HG03175 (cell line): Measurements from ENCODE around the gene DCTN2.
"Not testable (repeated sequence)": the region's sequence is repeated elsewhere in the genome, so short reads cannot be mapped to it uniquely, and the experiment has no call there.

Experiments
- ATAC-seq: cut with Tn5 transposase; IDR thresholded peaks from one replicate; pipeline ENCODE4 v1.9.1; 2021; ENCODE audit warnings: mild to moderate bottlenecking, moderate library complexity; ENCODE audit not compliant: unreplicated experiment

The DCTN2 gene

DNA sequence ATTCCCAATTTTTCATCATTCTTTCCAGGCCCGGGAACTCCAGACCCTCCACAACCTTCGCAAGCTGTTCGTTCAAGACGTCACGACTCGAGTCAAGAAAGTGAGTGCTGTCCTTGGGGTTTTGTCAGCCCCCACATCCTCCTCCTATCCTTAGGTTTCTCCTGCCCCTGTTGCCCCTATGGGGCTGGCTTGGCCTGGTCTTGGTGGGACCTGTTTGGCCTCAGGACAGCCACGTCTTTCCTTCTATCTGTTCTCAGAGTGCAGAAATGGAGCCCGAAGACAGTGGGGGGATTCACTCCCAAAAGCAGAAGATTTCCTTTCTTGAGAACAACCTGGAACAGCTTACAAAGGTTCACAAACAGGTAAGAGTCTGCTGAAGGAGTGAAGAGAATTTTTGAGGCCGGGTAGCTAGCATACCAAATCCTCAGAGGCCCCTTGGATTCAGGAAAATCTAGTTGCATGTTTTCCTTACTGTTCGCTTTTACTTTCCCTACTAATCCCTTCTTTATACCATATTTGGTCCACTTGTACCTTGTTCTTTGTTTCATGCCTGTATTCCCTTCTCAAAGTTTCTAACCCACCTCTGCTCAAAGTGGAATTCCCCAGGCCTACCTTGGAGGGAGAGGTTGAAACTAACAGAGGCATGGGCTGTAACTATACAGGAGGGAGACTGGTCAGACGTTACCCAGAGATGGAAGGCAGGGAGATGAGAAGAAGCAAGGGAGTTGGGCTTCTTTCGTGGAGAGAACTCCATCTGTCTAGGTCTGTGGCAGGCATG lies 31.2 kb upstream of the DCTN2 start:
- ATAC-seq = no peak

DNA sequence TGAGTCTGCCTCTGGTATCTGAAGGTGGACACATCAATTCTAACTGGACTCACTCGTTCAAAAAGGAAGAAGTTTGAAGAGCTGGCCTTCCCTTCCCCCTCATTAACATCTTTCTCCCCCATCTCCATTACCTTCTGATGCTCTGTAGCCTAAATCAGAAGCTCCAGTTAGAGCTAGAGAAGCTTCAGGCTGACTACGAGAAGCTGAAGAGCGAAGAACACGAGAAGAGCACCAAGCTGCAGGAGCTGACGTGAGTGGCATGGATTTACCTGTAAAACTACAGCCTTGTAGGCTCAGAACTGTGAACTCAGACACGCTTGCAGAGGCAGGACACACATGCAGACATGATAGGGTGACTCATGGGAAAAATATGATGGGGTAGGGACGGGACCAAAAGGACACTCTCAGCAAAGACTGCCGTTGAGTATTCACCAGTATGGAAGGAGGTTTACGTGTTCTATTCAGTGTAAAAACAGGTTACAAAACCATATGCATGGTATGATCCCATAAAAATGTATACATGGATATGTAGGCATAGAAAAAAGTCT lies 29.7 kb upstream of the DCTN2 start:
- ATAC-seq = no peak

DNA sequence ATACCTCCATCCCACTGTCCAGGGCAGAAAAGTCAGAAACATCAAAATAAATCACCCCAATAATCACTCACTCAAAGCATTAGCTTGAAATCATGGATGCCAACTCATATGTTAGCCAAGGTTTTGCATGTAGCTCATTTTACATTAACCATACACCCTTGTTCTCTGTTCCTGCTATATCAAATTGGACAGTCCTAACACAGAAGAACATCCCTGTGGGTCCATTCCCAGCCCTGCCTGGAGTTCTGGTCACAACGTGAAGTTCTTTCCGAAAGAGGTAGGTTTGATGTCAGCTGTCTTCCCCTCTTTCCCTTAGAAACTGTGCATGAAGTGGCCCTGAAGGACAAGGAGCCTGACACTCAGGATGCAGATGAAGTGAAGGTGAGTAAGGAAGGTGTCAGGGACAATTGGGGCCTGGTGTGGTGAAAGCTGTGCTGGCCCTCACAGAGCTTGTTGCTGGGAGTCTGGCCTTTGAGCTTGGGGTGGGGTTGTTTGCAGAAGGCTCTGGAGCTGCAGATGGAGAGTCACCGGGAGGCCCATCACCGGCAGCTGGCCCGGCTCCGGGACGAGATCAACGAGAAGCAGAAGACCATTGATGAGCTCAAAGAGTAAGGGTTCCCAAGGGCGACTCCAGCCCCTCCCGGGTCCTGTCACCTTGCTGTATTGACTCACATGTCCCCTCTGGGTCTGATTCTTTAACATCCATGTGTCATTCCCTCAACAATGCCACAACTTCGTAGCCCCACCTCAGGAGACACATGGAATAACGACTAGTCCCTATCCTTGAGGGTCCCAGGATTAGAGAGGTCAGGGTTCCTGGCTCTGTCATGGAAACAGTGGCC lies 29.0 kb upstream of the DCTN2 start:
- no peak for ATAC-seq

DNA sequence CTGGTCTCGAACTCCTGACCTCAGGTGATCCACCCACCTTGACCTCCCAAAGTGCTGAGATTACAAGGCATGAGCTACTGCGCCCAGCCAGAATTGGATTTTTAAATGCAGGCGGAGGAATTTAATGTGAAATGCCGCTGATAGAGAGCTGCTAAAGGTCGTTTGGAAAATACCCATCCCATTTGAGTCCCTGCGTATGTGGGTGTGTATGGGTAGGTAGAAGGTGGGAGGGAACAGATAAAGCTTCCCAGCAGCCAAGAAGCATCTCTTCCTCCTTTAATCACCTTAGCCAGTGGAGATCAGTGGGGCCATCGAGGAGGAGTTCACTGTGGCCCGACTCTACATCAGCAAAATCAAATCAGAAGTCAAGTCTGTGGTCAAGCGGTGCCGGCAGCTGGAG lies 27.8 kb upstream of the DCTN2 start:
- no peak for ATAC-seq

DNA sequence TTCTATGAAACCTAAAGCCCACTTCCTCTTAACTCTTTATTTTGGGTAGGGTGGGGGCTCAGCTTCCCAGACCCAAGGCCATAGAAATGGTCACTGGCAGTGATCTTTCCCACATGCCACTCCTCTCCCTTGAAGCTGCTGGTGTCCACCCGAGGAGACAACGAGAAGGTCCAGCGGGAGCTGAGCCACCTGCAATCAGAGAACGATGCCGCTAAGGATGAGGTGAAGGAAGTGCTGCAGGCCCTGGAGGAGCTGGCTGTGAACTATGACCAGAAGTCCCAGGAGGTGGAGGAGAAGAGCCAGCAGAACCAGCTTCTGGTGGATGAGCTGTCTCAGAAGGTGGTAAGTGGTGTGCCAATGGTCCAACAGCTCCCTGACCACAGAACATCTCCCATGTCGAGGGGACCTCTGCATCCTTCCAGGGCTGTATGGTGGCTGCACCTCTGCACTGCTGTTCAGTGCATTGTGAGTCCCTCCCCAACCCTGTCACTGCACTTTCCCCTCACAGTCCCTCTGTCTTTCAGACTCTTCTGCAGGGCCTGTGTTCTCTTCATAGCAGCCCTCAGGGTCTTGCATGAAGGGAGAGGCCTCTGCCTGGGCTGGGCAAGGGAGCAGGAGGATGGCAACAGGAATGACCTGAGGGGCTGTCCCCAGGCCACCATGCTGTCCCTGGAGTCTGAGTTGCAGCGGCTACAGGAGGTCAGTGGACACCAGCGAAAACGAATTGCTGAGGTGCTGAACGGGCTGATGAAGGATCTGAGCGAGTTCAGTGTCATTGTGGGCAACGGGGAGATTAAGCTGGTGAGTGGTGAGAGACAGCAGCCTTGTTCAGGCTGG lies 25.2 kb upstream of the DCTN2 start:
- ATAC-seq = no peak

DNA sequence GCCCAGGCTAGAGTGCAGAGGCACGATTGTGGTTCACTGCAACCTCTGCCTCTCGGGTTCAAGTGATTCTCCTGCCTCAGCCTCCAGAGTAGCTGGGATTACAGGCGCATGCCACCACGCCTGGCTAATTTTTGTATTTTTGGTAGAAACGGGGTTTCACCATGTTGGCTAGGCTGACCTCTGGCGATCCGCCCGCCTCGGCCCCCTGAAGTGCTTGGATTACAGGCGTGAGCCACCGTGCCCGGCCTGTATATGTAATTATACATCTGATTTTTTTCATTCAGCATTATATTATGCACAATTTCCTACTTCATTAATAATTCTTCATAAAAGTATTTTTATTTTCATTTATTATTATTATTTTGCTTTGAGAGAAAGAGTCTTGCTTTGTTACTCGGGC lies 23.4 kb upstream of the DCTN2 start:
- ATAC-seq = not testable (repeated sequence)

DNA sequence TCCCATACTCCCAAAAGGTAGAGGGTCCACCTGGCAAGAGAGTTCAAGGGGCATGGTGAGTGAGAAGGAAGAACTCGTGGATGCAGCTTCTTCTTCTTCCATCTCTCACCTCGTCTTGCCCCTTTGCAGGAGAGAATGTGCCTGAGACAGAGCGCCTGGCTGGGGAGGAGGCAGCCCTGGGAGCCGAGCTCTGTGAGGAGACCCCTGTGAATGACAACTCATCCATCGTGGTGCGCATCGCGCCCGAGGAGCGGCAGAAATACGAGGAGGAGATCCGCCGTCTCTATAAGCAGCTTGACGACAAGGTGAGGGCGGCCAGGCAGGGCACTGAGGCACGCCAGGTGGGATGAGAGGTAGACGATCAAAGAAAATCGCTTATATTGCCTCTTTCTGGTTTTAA lies 22.9 kb upstream of the DCTN2 start:
- no peak for ATAC-seq

DNA sequence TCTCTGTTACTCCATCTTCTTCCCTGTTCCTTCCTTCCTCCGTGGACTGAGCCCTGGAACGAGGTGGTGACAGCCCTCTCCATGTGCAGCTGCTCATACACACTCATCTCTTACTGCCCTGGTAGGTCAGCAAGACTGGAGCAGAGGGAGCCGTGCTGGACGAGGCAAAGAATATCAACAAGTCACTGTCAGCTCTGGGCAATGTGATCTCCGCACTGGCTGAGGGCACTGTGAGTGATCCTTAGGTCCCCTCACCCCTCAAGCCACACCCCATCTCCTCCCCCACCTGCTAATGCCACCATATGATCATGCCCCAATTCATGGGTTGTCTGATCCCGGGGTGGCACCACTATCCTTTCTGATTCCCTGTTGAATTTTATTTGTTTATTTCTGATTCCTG lies 21.8 kb upstream of the DCTN2 start:
- ATAC-seq = no peak

DNA sequence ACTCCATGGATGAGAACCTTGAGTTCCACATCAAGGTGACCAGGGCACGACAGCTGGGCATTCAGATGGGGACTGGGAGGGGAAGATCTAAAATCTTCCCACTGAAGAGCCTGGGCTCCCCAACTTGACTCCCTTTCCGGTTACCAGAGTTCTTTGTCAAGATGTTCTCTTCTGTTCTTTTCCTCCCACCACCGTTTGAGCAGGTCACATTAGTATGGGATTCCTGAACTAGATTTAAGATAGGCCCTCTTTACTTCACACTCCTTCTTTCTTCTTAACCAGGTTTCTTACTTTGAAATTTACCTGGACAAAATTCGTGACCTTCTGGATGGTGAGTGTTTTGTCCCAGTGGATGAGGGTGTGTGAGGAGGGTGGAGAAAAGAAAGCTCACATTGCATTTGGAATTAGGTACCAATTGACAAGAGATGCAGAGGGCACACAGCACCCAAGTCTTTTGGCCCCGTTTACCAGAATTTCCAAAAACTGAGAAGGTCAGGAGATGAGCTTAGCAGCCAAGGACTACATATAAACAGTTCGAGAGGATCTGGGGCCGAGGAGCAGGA lies 17.3 kb upstream of the DCTN2 start:
- ATAC-seq = no peak

DNA sequence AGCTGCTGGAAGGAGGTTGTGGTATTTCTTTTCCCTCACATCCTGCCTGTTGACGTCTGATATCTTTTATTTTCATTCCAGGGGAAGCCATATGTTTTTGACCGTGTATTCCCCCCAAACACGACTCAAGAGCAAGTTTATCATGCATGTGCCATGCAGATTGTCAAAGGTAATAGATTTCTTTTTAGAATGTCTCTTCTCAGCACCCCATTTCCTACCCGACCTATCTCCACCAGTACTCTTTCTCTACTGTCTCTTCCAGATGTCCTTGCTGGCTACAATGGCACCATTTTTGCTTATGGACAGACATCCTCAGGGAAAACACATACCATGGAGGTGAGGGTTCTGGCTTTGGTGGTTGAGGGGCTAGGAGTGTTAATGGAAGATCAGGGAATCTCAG lies 16.4 kb upstream of the DCTN2 start:
- ATAC-seq = no peak

DNA sequence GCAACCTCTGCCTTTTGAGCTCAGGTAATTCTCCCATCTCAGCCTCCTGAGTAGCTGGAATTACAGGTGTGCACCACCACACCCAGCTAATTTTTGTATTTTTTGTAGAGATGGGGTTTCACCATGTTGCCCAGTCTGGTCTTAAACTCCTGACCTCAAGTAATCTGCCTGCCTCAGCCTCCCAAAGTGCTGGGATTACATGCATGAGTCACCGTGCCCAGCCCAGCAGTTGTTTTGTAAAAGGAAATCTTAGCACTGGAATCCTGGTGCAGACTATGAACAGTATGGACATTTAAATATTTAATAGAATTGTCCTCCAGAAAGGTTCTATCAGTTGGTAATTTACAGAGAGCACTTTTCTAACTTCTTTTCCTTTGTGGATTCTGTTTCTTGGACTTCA lies 14.1 kb upstream of the DCTN2 start:
- ATAC-seq = not testable (repeated sequence)

DNA sequence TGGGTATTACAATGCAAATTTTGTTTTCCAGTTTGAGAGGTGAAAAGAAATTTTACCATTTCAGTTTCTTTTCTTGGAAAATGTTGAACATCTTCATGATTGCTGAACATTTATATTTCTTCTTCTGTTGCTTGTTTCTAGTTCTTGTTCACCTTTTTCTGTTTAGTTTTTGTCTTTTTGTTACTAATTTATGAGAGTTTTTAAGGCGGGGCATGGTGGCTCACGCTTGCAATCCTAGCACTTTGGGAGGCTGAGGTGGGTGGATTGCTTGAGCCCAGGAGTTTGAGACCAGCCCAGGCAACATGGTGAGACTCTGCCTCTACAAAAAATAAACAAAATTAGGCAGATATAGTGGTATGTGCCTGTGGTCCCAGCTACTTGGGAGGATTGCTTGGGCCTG lies 13.5 kb upstream of the DCTN2 start:
- ATAC-seq = no peak

DNA sequence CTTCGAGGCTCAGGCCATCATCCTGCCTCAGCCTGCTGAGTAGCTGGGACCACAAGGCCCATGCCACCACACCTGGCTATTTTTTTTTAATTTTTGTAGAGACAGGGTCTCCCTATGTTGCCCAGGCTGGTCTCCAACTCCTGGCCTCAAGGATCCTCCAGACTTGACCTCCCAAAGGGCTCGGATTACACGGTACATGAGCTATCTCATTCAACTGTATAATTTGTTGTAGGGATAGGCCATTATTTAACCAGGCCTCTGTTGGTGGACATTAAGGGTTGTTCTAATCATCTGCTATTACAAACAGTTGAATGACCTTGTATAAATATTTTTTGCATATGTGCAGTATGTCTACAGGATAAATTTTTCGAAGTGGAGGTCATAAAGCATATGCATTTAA lies 11.9 kb upstream of the DCTN2 start:
- ATAC-seq = no peak

DNA sequence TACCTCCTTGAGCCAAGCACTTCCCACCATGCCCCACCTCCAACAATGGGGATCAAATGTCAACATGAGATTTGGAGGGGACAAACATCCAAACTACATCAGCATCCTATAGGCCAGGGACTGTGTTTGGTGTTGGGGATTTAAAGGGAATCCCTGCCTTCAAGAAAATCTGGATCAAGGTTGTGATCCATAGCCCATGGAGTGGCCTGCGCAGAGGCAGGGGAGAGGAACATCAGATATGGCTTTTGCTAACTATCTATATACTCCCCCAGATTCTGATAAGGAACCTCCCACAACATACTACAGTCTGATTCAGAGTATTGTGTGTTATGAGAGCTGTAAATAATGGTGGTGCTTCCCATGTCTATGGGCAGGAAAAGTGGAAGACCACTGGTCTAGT lies 7.9 kb upstream of the DCTN2 start:
- ATAC-seq = no peak

DNA sequence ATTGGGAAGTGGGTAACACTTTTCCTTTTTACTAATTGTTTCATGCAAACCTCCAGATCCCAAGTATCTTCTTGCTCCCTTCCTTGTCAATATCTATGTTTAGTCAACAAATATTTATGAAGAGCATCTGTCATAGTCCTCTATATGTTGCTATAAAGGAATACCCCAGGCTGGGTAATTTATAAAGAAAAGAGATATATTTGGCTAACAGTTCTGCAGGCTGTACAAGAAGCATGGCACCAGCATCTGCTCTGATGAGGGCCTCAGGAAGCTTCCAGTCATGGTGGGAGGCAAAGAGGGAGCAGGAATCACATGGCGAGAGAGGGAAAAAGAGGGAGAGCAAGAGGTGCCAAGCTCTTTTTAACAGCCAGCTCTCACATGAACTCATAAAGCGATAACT lies 7.5 kb upstream of the DCTN2 start:
- no peak for ATAC-seq

DNA sequence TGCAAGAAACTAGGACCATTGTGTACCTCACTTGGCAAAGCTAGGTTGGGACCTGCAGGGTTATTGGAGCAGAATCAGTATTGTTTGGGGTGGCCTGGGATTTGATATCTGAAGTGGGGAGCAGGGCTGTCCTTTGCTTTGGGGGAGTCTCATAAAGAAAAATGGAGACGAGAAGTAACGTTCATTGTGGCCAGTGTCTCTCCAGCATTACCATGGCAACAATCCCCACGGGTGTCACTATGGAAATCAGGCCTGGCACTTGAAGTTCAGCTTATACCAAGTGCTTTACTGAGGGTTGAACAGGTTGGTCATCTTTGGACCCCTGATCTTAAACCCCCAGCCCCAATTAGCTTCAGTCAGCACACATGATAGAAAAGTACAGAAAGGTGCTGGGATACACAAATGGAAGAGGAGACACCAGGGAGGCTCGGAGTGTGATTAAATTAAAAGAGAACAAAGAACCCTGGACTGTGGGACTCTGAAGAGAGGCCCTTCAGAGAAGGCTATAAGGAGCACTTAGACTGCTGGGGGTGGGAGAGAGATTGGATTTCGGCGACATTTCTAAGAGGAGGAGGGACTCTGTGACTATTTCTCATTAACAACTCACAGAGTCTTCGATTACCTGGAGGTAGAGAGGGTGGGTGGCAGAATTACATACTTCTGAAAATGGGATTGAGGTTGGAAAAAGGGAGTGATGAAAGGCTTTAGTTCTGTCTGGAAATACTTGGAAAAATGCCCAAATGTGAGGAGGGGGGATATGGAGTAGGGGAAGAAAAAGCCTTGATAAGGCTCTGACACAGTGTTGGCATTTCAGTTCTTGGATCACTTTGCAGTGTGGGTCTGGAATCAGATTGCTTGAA lies 6.6 kb upstream of the DCTN2 start:
- ATAC-seq = no peak

DNA sequence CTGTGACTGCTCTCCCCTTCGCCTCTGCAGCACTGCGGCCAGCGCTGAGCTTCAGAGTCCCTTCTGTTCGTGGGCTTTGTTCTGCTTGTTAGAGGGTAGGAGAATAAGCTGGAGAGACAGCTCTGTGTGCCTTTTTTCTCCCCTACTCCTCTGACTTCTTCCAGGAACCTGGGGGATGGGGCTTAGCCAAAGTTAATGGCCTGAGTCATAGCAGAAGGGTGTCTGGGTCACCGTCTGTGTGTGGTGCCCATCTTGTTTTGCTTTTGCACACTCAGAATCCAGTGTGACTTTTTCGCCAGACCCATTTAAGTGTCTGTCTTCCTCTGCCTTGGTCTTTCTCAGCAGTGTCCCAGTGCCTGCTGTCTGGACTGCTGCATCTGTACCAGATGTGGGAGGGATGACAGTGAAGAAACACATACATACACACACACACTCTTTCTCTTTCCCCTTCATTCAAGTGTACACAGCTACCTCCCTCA lies 5.9 kb upstream of the DCTN2 start:
- ATAC-seq = no peak

DNA sequence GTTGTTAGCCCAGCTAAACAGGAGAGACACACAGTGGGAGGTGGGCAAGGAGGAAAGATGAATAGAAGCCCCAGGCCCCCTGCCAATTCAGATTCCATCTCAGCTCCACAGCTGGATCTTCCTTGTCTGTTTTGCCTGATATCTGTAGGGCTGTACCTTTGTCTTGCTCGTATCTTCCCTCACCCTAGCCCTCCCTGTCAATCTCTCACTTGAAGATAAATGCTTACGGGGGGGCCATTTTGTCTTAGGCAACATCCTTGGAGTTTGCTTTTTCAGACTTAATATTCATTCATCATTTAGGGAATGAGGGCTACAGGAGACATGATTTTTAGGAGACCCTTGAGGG lies 5.3 kb upstream of the DCTN2 start:
- no peak for ATAC-seq

DNA sequence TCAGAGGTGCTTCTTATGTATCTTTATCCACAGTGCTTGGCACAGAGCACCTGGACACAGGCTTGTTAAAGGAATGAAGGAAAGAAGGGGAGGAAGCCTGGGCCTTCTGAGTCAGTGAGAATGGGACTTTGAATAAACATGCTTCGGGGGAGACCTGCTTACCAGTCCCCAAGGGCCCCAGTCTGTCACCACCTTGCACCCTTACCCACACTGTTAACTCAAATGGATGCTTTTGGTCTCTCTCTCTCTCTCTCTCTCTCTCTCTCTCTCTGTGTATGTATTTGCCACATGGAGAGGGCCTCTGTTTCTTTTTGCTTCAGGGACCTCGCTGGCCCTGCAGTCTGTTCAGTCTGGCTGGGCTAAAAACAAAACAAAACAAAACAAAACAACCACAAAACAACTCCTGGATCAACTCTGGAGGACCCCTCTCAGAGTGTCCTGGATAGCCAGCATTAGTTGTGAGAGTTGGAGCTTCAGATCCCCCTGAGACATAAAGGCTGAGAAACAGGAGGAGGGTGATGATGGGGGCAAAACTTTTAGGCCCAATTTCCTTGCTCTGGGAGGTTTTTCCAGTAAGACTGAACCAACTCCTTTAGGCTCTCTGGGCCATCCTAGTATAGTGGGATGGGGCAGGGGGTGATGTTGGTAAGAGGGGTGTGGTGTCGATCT lies 4.8 kb upstream of the DCTN2 start:
- ATAC-seq = no peak
